ENCODE measurements around the gene ELAVL3. TPM values are rescaled to one million over a fixed set of nuclear protein-coding genes. Genes with fewer than 3 reads are reported as not detected.
A peak's percentile ranks its signal among the peaks of the same experiment; 100 is the strongest.

The ELAVL3 gene
- total RNA-seq, 1 experiment from 2014 or later: not detected

- H3K27ac Mint-ChIP-seq (ENCODE audit: low read depth, unreplicated experiment): no peak overlapping the region
- DNase-seq (ENCODE audit: unreplicated experiment): peak; percentile 70
- no peaks in the 10 kb centered on the region for H3K27me3 Mint-ChIP-seq (ENCODE audit: insufficient read depth, unreplicated experiment)
- CTCF ChIA-PET: interaction anchor here (0.6 to 2.5 kb wide), 34 partner anchors 9 to 1359 kb away, joined by 3 to 12 read pairs (median 4); partner anchors contain the start of genes ECSIT and EPOR
- intact Hi-C loops (cut with micrococcal nuclease): loop anchor here (1.0 kb wide), 1 partner anchor 189 kb away; no protein-coding TSS in a partner anchor
- H3K4me3 Mint-ChIP-seq (ENCODE audit: unreplicated experiment): peak overlapping the region; percentile 46
- BruUV-seq (replicated peaks): no TSS peak
- peaks cover 6% of the 10 kb centered on the region for H3K4me1 Mint-ChIP-seq (ENCODE audit: insufficient read depth, unreplicated experiment)
- peak; percentile 87 for TF ChIP-seq CTCF (IDR thresholded peaks at IDR 0.05; ENCODE audit: unreplicated experiment)
- POLR2A ChIA-PET: interaction anchor here (0.6 to 1.4 kb wide), 6 partner anchors 47 to 201 kb away, joined by 3 to 7 read pairs (median 4); partner anchors contain the start of genes ODAD3 and PRKCSH
- H3K9me3 Mint-ChIP-seq (ENCODE audit: unreplicated experiment): no peaks in the 10 kb centered on the region
- no peaks in the 10 kb centered on the region for H3K36me3 Mint-ChIP-seq (ENCODE audit: insufficient read depth, unreplicated experiment)
These were observed 1.7 kb upstream of the ELAVL3 start for GRCh38 chr19:11482384-11483050.

GRCh38 chr19:11481534-11482383 is 913 bp upstream of the ELAVL3 start:
- Mint-ChIP-seq H3K36me3 (ENCODE audit: insufficient read depth, unreplicated experiment) (no peaks in the 10 kb centered on the region), H3K4me1 (ENCODE audit: insufficient read depth, unreplicated experiment) (peaks cover 6% of the 10 kb centered on the region), H3K9me3 (ENCODE audit: unreplicated experiment) (no peaks in the 10 kb centered on the region), H3K4me3 (ENCODE audit: unreplicated experiment) (peak overlapping the region; percentile 46), H3K27me3 (ENCODE audit: insufficient read depth, unreplicated experiment) (no peaks in the 10 kb centered on the region), H3K27ac (ENCODE audit: low read depth, unreplicated experiment) (no peak overlapping the region)
- no peak for DNase-seq (ENCODE audit: unreplicated experiment)
- intact Hi-C loops (cut with micrococcal nuclease): loop anchor here (1.0 kb wide), 1 partner anchor 188 kb away; no protein-coding TSS in a partner anchor
- TF ChIP-seq CTCF (IDR thresholded peaks at IDR 0.05; ENCODE audit: unreplicated experiment): no peak
- BruUV-seq (replicated peaks): no TSS peak
- POLR2A ChIA-PET: interaction anchor here (0.5 to 1.4 kb wide), 5 partner anchors 10 to 200 kb away, joined by 3 to 7 read pairs (median 4); no protein-coding TSS in a partner anchor
- CTCF ChIA-PET: interaction anchor here (0.7 to 2.5 kb wide), 21 partner anchors 9 to 620 kb away, joined by 3 to 12 read pairs (median 4); partner anchors contain the start of genes ECSIT and EPOR

GRCh38 chr19:11479898-11480714 is 740 bp downstream of the ELAVL3 start:
- Mint-ChIP-seq H3K36me3 (ENCODE audit: insufficient read depth, unreplicated experiment) (no peaks in the 10 kb centered on the region), H3K27ac (ENCODE audit: low read depth, unreplicated experiment) (no peak overlapping the region), H3K27me3 (ENCODE audit: insufficient read depth, unreplicated experiment) (no peaks in the 10 kb centered on the region), H3K4me3 (ENCODE audit: unreplicated experiment) (no peak overlapping the region), H3K9me3 (ENCODE audit: unreplicated experiment) (no peaks in the 10 kb centered on the region), H3K4me1 (ENCODE audit: insufficient read depth, unreplicated experiment) (peaks cover 3% of the 10 kb centered on the region)
- ChIA-PET CTCF (interaction anchor here (0.6 kb wide), 1 partner anchor 343 kb away, joined by 3 read pairs; no protein-coding TSS in a partner anchor), POLR2A (no interaction called here)
- BruUV-seq (replicated peaks): no TSS peak
- intact Hi-C loops (cut with micrococcal nuclease): no loop called here
- DNase-seq (ENCODE audit: unreplicated experiment): no peak
- TF ChIP-seq CTCF (IDR thresholded peaks at IDR 0.05; ENCODE audit: unreplicated experiment): no peak

All from MCF 10A (cell line).